ENCODE data around the gene FAM135A. TPM values are rescaled to one million over a fixed set of nuclear protein-coding genes. Genes with fewer than 3 reads are reported as not detected.
"Not testable (repeated sequence)": the region's sequence is repeated elsewhere in the genome, so short reads cannot be mapped to it uniquely, and the experiment has no call there.

Gene FAM135A
- total and polyA plus RNA-seq, 9 of the 15 experiments (the other 6 are each of a cell fraction or from before 2014, with no cell fraction given): 7.4 to 32.9 (median 19.2) TPM

GRCh38 chr6:70486638-70487037, 73.3 kb downstream of the FAM135A start:
- H2AFZ ChIP-seq (ENCODE audit: low read depth, low read length); DNase-seq (ENCODE audit: extremely low read depth in 1 of 4, low spot score in 3 of 4); H3K4me1 ChIP-seq (replicated peaks in 1 of 2; ENCODE audit: control insufficient read depth in 2 of 2, insufficient read depth in 2 of 2, low read length in 2 of 2); H3K9ac ChIP-seq (ENCODE audit: insufficient read depth in 1 of 2, low read depth in 2 of 2, low read length in 2 of 2); H3K4me2 ChIP-seq (ENCODE audit: insufficient read depth, low read length); H3K9me3 ChIP-seq (replicated peaks; ENCODE audit: control insufficient read depth, insufficient read depth, low read depth, low read length); H4K20me1 ChIP-seq (replicated peaks; ENCODE audit: control insufficient read depth, insufficient read depth, low read length); in situ Hi-C loops (cut with MboI); H3K79me2 ChIP-seq (ENCODE audit: control insufficient read depth, insufficient read depth, low read length); H3K27me3 ChIP-seq (ENCODE audit: control insufficient read depth in 2 of 2, insufficient read depth in 2 of 2, low read length in 2 of 2); H3K4me3 ChIP-seq; H3K27ac ChIP-seq (ENCODE audit: extremely low read depth, low read depth, low read length); ATAC-seq; CTCF ChIA-PET (ENCODE audit: low intra/inter-chr PET ratio); BruUV-seq (replicated peaks); FAIRE-seq; intact Hi-C loops (cut with micrococcal nuclease); H3K9me1 ChIP-seq (ENCODE audit: control insufficient read depth, insufficient read depth, low read length): not testable (repeated sequence)
- POLR2A ChIA-PET: interaction anchor here (0.6 kb wide), 2 partner anchors 85 to 378 kb away, joined by 3 to 6 read pairs; no protein-coding TSS in a partner anchor
- H3K36me3 ChIP-seq (ENCODE audit: control insufficient read depth, insufficient read depth, low read length): peaks cover 33% of the 10 kb centered on the region; the same call in 2 of the 3 replicates
- WGBS (ENCODE audit: insufficient coverage, low coverage, missing lambda C conversion rate): 93% methylated on average over 9 of the region's 9 CpGs

DNA sequence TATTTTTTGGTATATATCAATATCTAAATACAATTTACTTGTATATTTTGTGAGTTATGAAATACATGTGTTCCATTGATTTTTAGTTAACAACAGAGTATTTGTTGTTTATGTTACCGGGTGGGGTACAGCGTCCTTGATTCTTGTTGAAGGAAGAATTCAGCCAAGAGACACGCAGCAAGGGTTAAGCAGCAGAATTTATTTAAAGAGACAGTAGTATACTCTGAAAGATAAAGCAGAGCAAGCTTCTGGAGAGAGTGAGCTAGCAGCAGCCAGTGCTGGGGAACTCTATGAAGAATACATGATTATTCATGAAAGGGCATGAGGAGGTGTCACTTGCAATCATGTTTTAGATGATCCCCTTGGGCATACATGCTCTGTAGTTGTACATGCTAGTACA, 76.1 kb downstream of the FAM135A start:
- in situ Hi-C loops (cut with MboI) (no loop called here), intact Hi-C loops (cut with micrococcal nuclease) (no loop called here)
- Histone ChIP-seq H2AFZ (ENCODE audit: low read depth, low read length) (no peak overlapping the region), H3K36me3 (ENCODE audit: control insufficient read depth, insufficient read depth, low read length) (peaks cover 14% of the 10 kb centered on the region; the same call in 2 of the 3 replicates), H3K27ac (ENCODE audit: extremely low read depth, low read depth, low read length) (no peak overlapping the region), H3K79me2 (ENCODE audit: control insufficient read depth, insufficient read depth, low read length) (no peaks in the 10 kb centered on the region), H3K9me3 (replicated peaks; ENCODE audit: control insufficient read depth, insufficient read depth, low read depth, low read length) (no peaks in the 10 kb centered on the region), H3K4me1 (replicated peaks in 1 of 2; ENCODE audit: control insufficient read depth in 2 of 2, insufficient read depth in 2 of 2, low read length in 2 of 2) (no peaks in the 10 kb centered on the region), H3K4me3 (no peak overlapping the region), H3K9ac (ENCODE audit: insufficient read depth in 1 of 2, low read depth in 2 of 2, low read length in 2 of 2) (no peak overlapping the region), H3K4me2 (ENCODE audit: insufficient read depth, low read length) (no peak overlapping the region), H3K27me3 (ENCODE audit: control insufficient read depth in 2 of 2, insufficient read depth in 2 of 2, low read length in 2 of 2) (no peaks in the 10 kb centered on the region), H3K9me1 (ENCODE audit: control insufficient read depth, insufficient read depth, low read length) (no peaks in the 10 kb centered on the region), H4K20me1 (replicated peaks; ENCODE audit: control insufficient read depth, insufficient read depth, low read length) (no peaks in the 10 kb centered on the region)
- FAIRE-seq: no peak
- DNase-seq (ENCODE audit: extremely low read depth in 1 of 4, low spot score in 3 of 4): no peak
- WGBS (ENCODE audit: insufficient coverage, low coverage, missing lambda C conversion rate): 33% methylated on average over 3 of the region's 3 CpGs
- ChIA-PET POLR2A (no interaction called here), CTCF (ENCODE audit: low intra/inter-chr PET ratio) (no interaction called here)
- peak; percentile 64 for ATAC-seq
- no TSS peak for BruUV-seq (replicated peaks)
- TF ChIP-seq THRAP3 (IDR thresholded peaks at IDR 0.05; ENCODE audit: borderline replicate concordance): no peak
- no peak for TF ChIP-seq GTF3C2 (IDR thresholded peaks at IDR 0.05; ENCODE audit: borderline replicate concordance, extremely low read depth, insufficient read length)
- TF ChIP-seq CBX5 (IDR thresholded peaks at IDR 0.05; ENCODE audit: borderline replicate concordance, low read depth): no peak
- TF ChIP-seq, protein P1, sequence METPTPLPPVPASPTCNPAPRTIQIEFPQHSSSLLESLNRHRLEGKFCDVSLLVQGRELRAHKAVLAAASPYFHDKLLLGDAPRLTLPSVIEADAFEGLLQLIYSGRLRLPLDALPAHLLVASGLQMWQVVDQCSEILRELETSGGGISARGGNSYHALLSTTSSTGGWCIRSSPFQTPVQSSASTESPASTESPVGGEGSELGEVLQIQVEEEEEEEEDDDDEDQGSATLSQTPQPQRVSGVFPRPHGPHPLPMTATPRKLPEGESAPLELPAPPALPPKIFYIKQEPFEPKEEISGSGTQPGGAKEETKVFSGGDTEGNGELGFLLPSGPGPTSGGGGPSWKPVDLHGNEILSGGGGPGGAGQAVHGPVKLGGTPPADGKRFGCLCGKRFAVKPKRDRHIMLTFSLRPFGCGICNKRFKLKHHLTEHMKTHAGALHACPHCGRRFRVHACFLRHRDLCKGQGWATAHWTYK (CRISPR knock-in tag; IDR thresholded peaks at IDR 0.05): no peak
- no peak for TF ChIP-seq PRPF4 (IDR thresholded peaks at IDR 0.05; ENCODE audit: insufficient read depth, low read depth, low read length, poor library complexity, severe bottlenecking)
- no peak for TF ChIP-seq GMEB1 (CRISPR knock-in tag; IDR thresholded peaks at IDR 0.05)
- no peak for TF ChIP-seq TEAD4 (IDR thresholded peaks at IDR 0.05; ENCODE audit: low read length)
- TF ChIP-seq TEAD4 (CRISPR knock-in tag; IDR thresholded peaks at IDR 0.05; ENCODE audit: borderline replicate concordance): no peak
